K562 (cell line): ENCODE results near the gene COL20A1. TPM values are rescaled to one million over a fixed set of nuclear protein-coding genes. Genes with fewer than 3 reads are reported as not detected.

Experiments
- ATAC-seq: fragments of 200-7000 bp; cut with Tn5 transposase; 3 replicates; pipeline ENCODE4 v1.9.1; 2020; ENCODE audit warnings: moderate library complexity
- BruUV-seq: library from RNA; stranded (reverse); fragments of 400-500 nt; replicated peaks from 2 replicates; lab custom pipeline; 2021; lab: Mats Ljungman, UMichigan
- CTCF ChIA-PET: fragments of 300-600 bp; formaldehyde crosslinking; extraction: SDS; loops from one replicate; lab custom pipeline; 2021; ENCODE audit warnings: low intra/inter-chr PET ratio; lab: Yijun Ruan, JAX
- POLR2A ChIA-PET: fragments of 300-600, 350-650 bp; sonication (Branson Sonifier 250); formaldehyde crosslinking; extraction: SDS; loops from one replicate; lab custom pipeline; 2021; ENCODE audit warnings: antibody characterized with exemption, inconsistent platforms; lab: Yijun Ruan, JAX
- DNase-seq, 4 experiments: peaks; one replicate each; pipeline versions ENCODE4 v3.0.0 to v3.0.0-alpha.2; 2011 to 2018; ENCODE audit warnings: low spot score in 3 of 4, mixed read lengths in 3 of 4; ENCODE audit errors: extremely low read depth in 1 of 4
- FAIRE-seq: peaks from 2 replicates; lab custom pipeline; 2011; peaks lifted over from hg19 to GRCh38; lab: Jason Lieb, UNC
- H2AFZ ChIP-seq: 2 replicates; pipeline ENCODE4 v1.6.0; 2011; ENCODE audit warnings: low read depth, low read length, control low read depth, inconsistent platforms
- H3K27ac ChIP-seq: fragments of 200-600 bp; 3 replicates; pipeline ENCODE4 v1.8.0; 2011; ENCODE audit warnings: low read depth, mild to moderate bottlenecking, control low read depth, inconsistent platforms, low read length, moderate library complexity, mixed read lengths; ENCODE audit errors: extremely low read depth
- H3K27me3 ChIP-seq, 2 experiments: fragments of 300-600 bp in 1 of 2; 2 replicates in 1 of 2; 3 replicates in 1 of 2; pipeline versions ENCODE4 v1.6.0 to v1.8.0; 2011; ENCODE audit warnings: inconsistent platforms in 2 of 2, low read length in 2 of 2, mild to moderate bottlenecking in 1 of 2, mixed read lengths in 1 of 2, moderate library complexity in 1 of 2; ENCODE audit not compliant: control insufficient read depth in 2 of 2, insufficient read depth in 2 of 2
- H3K36me3 ChIP-seq: fragments of 300-600 bp; 3 replicates; pipeline ENCODE4 v1.8.0; 2011; ENCODE audit warnings: mild to moderate bottlenecking, low read length, inconsistent platforms; ENCODE audit not compliant: control insufficient read depth, insufficient read depth
- H3K4me1 ChIP-seq, 2 experiments: fragments of 200-600 bp in 1 of 2; replicated peaks in 1 of 2; 2 replicates in 1 of 2; 3 replicates in 1 of 2; pipeline versions ENCODE4 v1.5.1 to v1.8.0; 2011; ENCODE audit warnings: inconsistent platforms in 2 of 2, low read length in 2 of 2, mild to moderate bottlenecking in 1 of 2, mixed read lengths in 1 of 2, moderate library complexity in 1 of 2; ENCODE audit not compliant: control insufficient read depth in 2 of 2, insufficient read depth in 2 of 2
- H3K4me2 ChIP-seq: 2 replicates; pipeline ENCODE4 v1.6.1; 2011; ENCODE audit warnings: low read length, control low read depth, inconsistent platforms, mixed read lengths; ENCODE audit not compliant: insufficient read depth
- H3K4me3 ChIP-seq: fragments of 200-600 bp; sonication (generic), shearing (Covaris generic); 2 replicates; pipeline ENCODE4 v1.5.1; 2016; ENCODE audit warnings: control low read depth, inconsistent platforms
- H3K79me2 ChIP-seq: fragments of 200-600 bp; 3 replicates; pipeline ENCODE4 v1.8.0; 2011; ENCODE audit warnings: low read length, inconsistent platforms; ENCODE audit not compliant: control insufficient read depth, insufficient read depth
- H3K9ac ChIP-seq, 2 experiments: 2 replicates each; pipeline versions ENCODE4 v1.6.0 to v1.6.1; 2011; ENCODE audit warnings: low read depth in 2 of 2, low read length in 2 of 2, control low read depth in 1 of 2, inconsistent platforms in 1 of 2, mild to moderate bottlenecking in 1 of 2, mixed read lengths in 1 of 2; ENCODE audit not compliant: insufficient read depth in 1 of 2
- H3K9me1 ChIP-seq: one replicate; pipeline ENCODE4 v1.6.0; 2011; ENCODE audit warnings: inconsistent platforms, mild to moderate bottlenecking, low read length, moderate library complexity; ENCODE audit not compliant: control insufficient read depth, insufficient read depth
- H3K9me3 ChIP-seq: replicated peaks from 2 replicates; pipeline ENCODE4 v1.5.1; 2011; ENCODE audit warnings: low read depth, low read length, inconsistent platforms; ENCODE audit not compliant: control insufficient read depth, insufficient read depth
- H4K20me1 ChIP-seq: replicated peaks from 2 replicates; pipeline ENCODE4 v1.6.1; 2011; ENCODE audit warnings: low read length, inconsistent platforms, mixed read lengths; ENCODE audit not compliant: control insufficient read depth, insufficient read depth
- ELF2 ChIP-seq: fragments of 250-450 bp; sonication (Bioruptor Pico); IDR thresholded peaks from 2 replicates; pipeline ENCODE4 v1.5.0; 2021; ENCODE audit warnings: mild to moderate bottlenecking
- WGBS: fragments of 100-300 bp; shearing (Covaris generic); methylation state at CpG from one replicate; pipeline ENCODE4 v1.1.6; 2016; ENCODE audit warnings: low coverage, mixed read lengths; ENCODE audit not compliant: insufficient coverage; ENCODE audit errors: missing lambda C conversion rate; 5-methylcytosine and 5-hydroxymethylcytosine counted together
- in situ Hi-C: fragments of 300-500 bp; cut with MboI; formaldehyde crosslinking; loops from 4 replicates; pipeline ENCODE4 v1.15.0; 2018; ENCODE audit warnings: inconsistent platforms, mixed read lengths
- intact Hi-C: fragments of 100-400 bp; cut with micrococcal nuclease; formaldehyde crosslinking; loops from 2 replicates; pipeline ENCODE4 v1.14.2; 2022
- polyA plus RNA-seq, 8 experiments: library from polyadenylated mRNA; depleted of rRNA in 4 of 8; stranded (reverse) in 5 of 8; unstranded in 3 of 8; fragments of >200 nt; fragmentation: Nextera tagmentation in 2 of 8; fragmentation: Illumina TruSeq in 1 of 8; extraction: Ambion mirVana in 2 of 8; extraction: Trizol in 1 of 8; gene quantifications; 2 replicates each; pipeline versions ENCODE4 v1.2.1 to v1.2.3, GENCODE V29; 2011 to 2014; ENCODE audit warnings: inconsistent platforms in 1 of 8, missing spikeins in 1 of 8
- total RNA-seq, 7 experiments: library from RNA; depleted of rRNA in 6 of 7; stranded (reverse); fragments of >200 nt in 6 of 7; fragmentation: Illumina TruSeq in 2 of 7; extraction: Trizol in 2 of 7; gene quantifications; 2 replicates each; pipeline versions ENCODE4 v1.2.1 to v1.2.3, GENCODE V29; 2011 to 2021; ENCODE audit warnings: low replicate concordance in 1 of 7
- TF ChIP-seq, protein P1 (sequence below): sonication (generic); formaldehyde crosslinking; IDR thresholded peaks from 2 replicates; pipeline ENCODE4 v1.9.0; 2022; ENCODE audit warnings: mild to moderate bottlenecking, missing genetic modification reagents
- TF ChIP-seq, protein P2 (sequence below): sonication (generic); formaldehyde crosslinking; IDR thresholded peaks from 2 replicates; pipeline ENCODE4 v1.5.0; 2020; ENCODE audit warnings: missing genetic modification reagents

COL20A1 gene
- total and polyA plus RNA-seq, 9 of the 15 experiments (the other 6 are each of a cell fraction or from before 2014, with no cell fraction given): not detected

DNA sequence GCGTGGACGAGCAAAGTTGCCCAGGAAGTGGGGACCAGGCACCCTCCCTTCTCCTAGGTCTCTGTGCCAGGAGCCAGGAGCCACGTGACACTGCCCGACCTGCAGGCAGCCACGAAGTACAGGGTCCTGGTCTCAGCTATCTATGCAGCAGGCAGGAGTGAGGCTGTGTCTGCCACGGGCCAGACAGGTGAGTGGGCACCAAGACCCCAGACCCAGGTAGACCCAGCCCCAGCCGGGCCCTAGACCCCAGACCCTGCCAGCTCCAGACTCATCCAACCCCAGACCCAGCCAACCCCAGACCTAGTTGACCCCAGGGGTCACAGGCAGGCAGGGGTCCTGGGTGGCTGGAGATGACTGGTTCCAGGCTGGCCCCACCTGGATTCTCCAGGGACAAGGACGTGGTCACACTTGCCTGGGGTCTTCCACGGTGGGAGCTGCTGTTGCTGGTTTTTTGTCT is 21.1 kb downstream of the COL20A1 start:
- H3K9me3 ChIP-seq: no peaks in the 10 kb centered on the region
- H3K4me1 ChIP-seq: peaks cover 0 to 58% of the 10 kb centered on the region in 2 experiments; a peak in 2 of 5 replicates
- no peak for FAIRE-seq
- no peaks in the 10 kb centered on the region for H3K79me2 ChIP-seq
- no peak for DNase-seq
- TF ChIP-seq ELF2 (CRISPR knock-in tag): no peak
- TF ChIP-seq, protein P1, sequence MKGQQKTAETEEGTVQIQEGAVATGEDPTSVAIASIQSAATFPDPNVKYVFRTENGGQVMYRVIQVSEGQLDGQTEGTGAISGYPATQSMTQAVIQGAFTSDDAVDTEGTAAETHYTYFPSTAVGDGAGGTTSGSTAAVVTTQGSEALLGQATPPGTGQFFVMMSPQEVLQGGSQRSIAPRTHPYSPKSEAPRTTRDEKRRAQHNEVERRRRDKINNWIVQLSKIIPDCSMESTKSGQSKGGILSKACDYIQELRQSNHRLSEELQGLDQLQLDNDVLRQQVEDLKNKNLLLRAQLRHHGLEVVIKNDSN (CRISPR knock-in tag): peak; percentile 35; the same call in 1 of the 2 replicates
- TF ChIP-seq, protein P2, sequence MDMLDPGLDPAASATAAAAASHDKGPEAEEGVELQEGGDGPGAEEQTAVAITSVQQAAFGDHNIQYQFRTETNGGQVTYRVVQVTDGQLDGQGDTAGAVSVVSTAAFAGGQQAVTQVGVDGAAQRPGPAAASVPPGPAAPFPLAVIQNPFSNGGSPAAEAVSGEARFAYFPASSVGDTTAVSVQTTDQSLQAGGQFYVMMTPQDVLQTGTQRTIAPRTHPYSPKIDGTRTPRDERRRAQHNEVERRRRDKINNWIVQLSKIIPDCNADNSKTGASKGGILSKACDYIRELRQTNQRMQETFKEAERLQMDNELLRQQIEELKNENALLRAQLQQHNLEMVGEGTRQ (CRISPR knock-in tag): peak; percentile 34; the same call in 1 of the 2 replicates
- H3K4me3 ChIP-seq: no peak overlapping the region
- no peak overlapping the region for H2AFZ ChIP-seq
- peaks cover 12% of the 10 kb centered on the region; the same call in 1 of the 2 replicates for H4K20me1 ChIP-seq
- ATAC-seq: no peak
- H3K27ac ChIP-seq: no peak overlapping the region
- WGBS: 8% methylated on average over 9 of the region's 9 CpGs
- H3K9me1 ChIP-seq: no peaks in the 10 kb centered on the region
- H3K9ac ChIP-seq: no peak overlapping the region
- ChIA-PET CTCF (no interaction called here), POLR2A (no interaction called here)
- peaks cover 0 to 52% of the 10 kb centered on the region in 2 experiments; a peak in 2 of 5 replicates for H3K27me3 ChIP-seq
- no peak overlapping the region for H3K4me2 ChIP-seq
- no peaks in the 10 kb centered on the region for H3K36me3 ChIP-seq
- BruUV-seq: no TSS peak
- in situ Hi-C loops: no loop called here
- intact Hi-C loops: no loop called here
